Stimulated activated CD4-positive, alpha-beta T cell treated with anti-CD3 and anti-CD28 coated beads, TNF-alpha, amount 100 ng/mL, for 24 hours (primary cell): ENCODE data around the gene IRF8.

Experiments
- DNase-seq, 3 experiments: peaks; one replicate each; pipeline ENCODE4 v3.0.0-alpha.2; 2020; ENCODE audit warnings: low read depth in 3 of 3

Gene IRF8

GRCh38 chr16:85958731-85959130 lies 59.8 kb downstream of the IRF8 start:
- DNase-seq: no peak

GRCh38 chr16:85959686-85960085 lies 60.7 kb downstream of the IRF8 start:
- DNase-seq: no peak

- no peak for DNase-seq
Measured at GRCh38 chr16:85960486-85961046, 61.6 kb downstream of the IRF8 start.

- DNase-seq: no peak
Measured at GRCh38 chr16:85961988-85962915, 63.3 kb downstream of the IRF8 start.

- no peak for DNase-seq
Measured at GRCh38 chr16:85963753-85964285, 64.9 kb downstream of the IRF8 start.

- no peak for DNase-seq
Measured at GRCh38 chr16:85965125-85965524, 66.2 kb downstream of the IRF8 start.

GRCh38 chr16:85967111-85967510 lies 68.1 kb downstream of the IRF8 start:
- no peak for DNase-seq

GRCh38 chr16:85968041-85968920 lies 69.3 kb downstream of the IRF8 start:
- DNase-seq: no peak

GRCh38 chr16:85969159-85969558 lies 70.2 kb downstream of the IRF8 start:
- DNase-seq: no peak

- DNase-seq: no peak
Measured at GRCh38 chr16:85969591-85969990, 70.6 kb downstream of the IRF8 start.

- DNase-seq: no peak
Measured at GRCh38 chr16:85970016-85970733, 71.2 kb downstream of the IRF8 start.

GRCh38 chr16:85970738-85971137 lies 71.8 kb downstream of the IRF8 start:
- no peak for DNase-seq
